ENCODE results near the gene DNAJC18.

GRCh38 chr5:139416651-139417050, 22.7 kb downstream of the DNAJC18 start:
- TF ChIP-seq POLR2A (IDR thresholded peaks at IDR 0.05; ENCODE audit: extremely low read depth, insufficient read length) (no peak), CTCF (IDR thresholded peaks at IDR 0.05; ENCODE audit: low read depth, low read length) (no peak), MAX (IDR thresholded peaks at IDR 0.05; ENCODE audit: low read depth, low read length) (no peak)
